Measurements from ENCODE around the gene EHD3.

The EHD3 gene

GRCh38 chr2:31297751-31298150 lies 63.8 kb downstream of the EHD3 start:
- H3K9me2 ChIP-seq (replicated peaks; ENCODE audit: insufficient read depth, low read length) = no peaks in the 10 kb centered on the region
- H3K9me3 ChIP-seq (ENCODE audit: insufficient read depth, low read length) = no peaks in the 10 kb centered on the region
- H3K27ac ChIP-seq (ENCODE audit: low read depth, low read length) = no peak overlapping the region
- H4K20me1 ChIP-seq (ENCODE audit: low read depth, low read length) = no peaks in the 10 kb centered on the region
- no peaks in the 10 kb centered on the region for H3K79me2 ChIP-seq (ENCODE audit: insufficient read depth, low read length)
- no peaks in the 10 kb centered on the region for H3K36me3 ChIP-seq (ENCODE audit: low read length)
- H3K9ac ChIP-seq (ENCODE audit: low read length) = no peak overlapping the region
- H2AFZ ChIP-seq (ENCODE audit: low read depth, low read length, severe bottlenecking) = no peak overlapping the region
- H3K4me3 ChIP-seq (ENCODE audit: insufficient read depth, low read length, poor library complexity, severe bottlenecking) = no peak overlapping the region
- H3F3A ChIP-seq (ENCODE audit: insufficient read depth) = no peaks in the 10 kb centered on the region
- TF ChIP-seq EZH2phosphoT487 (conservative IDR thresholded peaks at IDR 0.05; ENCODE audit: low read length) = no peak
- no peak for TF ChIP-seq CTCF (IDR thresholded peaks at IDR 0.05; ENCODE audit: insufficient read depth, low read length, poor library complexity, severe bottlenecking)
- no peak overlapping the region for H3K4me2 ChIP-seq (ENCODE audit: low read depth, low read length, poor library complexity, severe bottlenecking)
- H3K27me3 ChIP-seq (ENCODE audit: low read length) = no peaks in the 10 kb centered on the region

GRCh38 chr2:31299547-31299946 lies 65.6 kb downstream of the EHD3 start:
- no peak overlapping the region for H3K4me3 ChIP-seq (ENCODE audit: insufficient read depth, low read length, poor library complexity, severe bottlenecking)
- no peak overlapping the region for H3K4me2 ChIP-seq (ENCODE audit: low read depth, low read length, poor library complexity, severe bottlenecking)
- H3K27me3 ChIP-seq (ENCODE audit: low read length) = no peaks in the 10 kb centered on the region
- H3K79me2 ChIP-seq (ENCODE audit: insufficient read depth, low read length) = no peaks in the 10 kb centered on the region
- no peak overlapping the region for H3K9ac ChIP-seq (ENCODE audit: low read length)
- TF ChIP-seq CTCF (IDR thresholded peaks at IDR 0.05; ENCODE audit: insufficient read depth, low read length, poor library complexity, severe bottlenecking) (no peak), EZH2phosphoT487 (conservative IDR thresholded peaks at IDR 0.05; ENCODE audit: low read length) (no peak)
- H3F3A ChIP-seq (ENCODE audit: insufficient read depth) = no peaks in the 10 kb centered on the region
- no peaks in the 10 kb centered on the region for H3K9me3 ChIP-seq (ENCODE audit: insufficient read depth, low read length)
- H2AFZ ChIP-seq (ENCODE audit: low read depth, low read length, severe bottlenecking) = no peak overlapping the region
- H3K27ac ChIP-seq (ENCODE audit: low read depth, low read length) = no peak overlapping the region
- no peaks in the 10 kb centered on the region for H3K9me2 ChIP-seq (replicated peaks; ENCODE audit: insufficient read depth, low read length)
- H4K20me1 ChIP-seq (ENCODE audit: low read depth, low read length) = no peaks in the 10 kb centered on the region
- H3K36me3 ChIP-seq (ENCODE audit: low read length) = no peaks in the 10 kb centered on the region

DNA sequence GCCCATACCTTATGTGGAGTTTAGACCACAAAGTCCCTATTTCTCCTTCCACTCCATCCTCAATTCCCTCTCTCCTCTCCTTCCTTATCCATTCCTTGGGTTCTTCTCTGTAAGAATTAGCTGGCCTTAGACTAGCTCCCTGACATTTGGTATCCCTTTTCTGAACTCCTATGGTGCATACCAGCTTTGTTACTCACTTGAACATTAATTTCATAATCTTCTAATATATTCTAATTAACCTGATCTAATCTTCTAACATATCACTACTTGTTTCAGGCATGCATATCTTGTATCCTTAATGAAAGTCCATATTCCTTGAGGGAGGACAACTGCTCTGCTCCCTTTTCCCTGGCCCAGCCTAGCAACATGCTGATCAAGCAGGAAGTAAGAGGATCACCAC lies 66.4 kb downstream of the EHD3 start:
- Histone ChIP-seq H3K9me2 (replicated peaks; ENCODE audit: insufficient read depth, low read length) (no peaks in the 10 kb centered on the region), H3K9ac (ENCODE audit: low read length) (no peak overlapping the region), H3K27ac (ENCODE audit: low read depth, low read length) (no peak overlapping the region), H3K4me3 (ENCODE audit: insufficient read depth, low read length, poor library complexity, severe bottlenecking) (no peak overlapping the region), H3K79me2 (ENCODE audit: insufficient read depth, low read length) (no peaks in the 10 kb centered on the region), H3K4me2 (ENCODE audit: low read depth, low read length, poor library complexity, severe bottlenecking) (no peak overlapping the region), H3K9me3 (ENCODE audit: insufficient read depth, low read length) (no peaks in the 10 kb centered on the region), H4K20me1 (ENCODE audit: low read depth, low read length) (no peaks in the 10 kb centered on the region), H3F3A (ENCODE audit: insufficient read depth) (no peaks in the 10 kb centered on the region), H2AFZ (ENCODE audit: low read depth, low read length, severe bottlenecking) (no peak overlapping the region), H3K27me3 (ENCODE audit: low read length) (no peaks in the 10 kb centered on the region), H3K36me3 (ENCODE audit: low read length) (no peaks in the 10 kb centered on the region)
- TF ChIP-seq CTCF (IDR thresholded peaks at IDR 0.05; ENCODE audit: insufficient read depth, low read length, poor library complexity, severe bottlenecking) (no peak), EZH2phosphoT487 (conservative IDR thresholded peaks at IDR 0.05; ENCODE audit: low read length) (no peak)

All from SU-DHL-6 (cell line).